Esophagus squamous epithelium (tissue), 4 donors: Measurements from ENCODE around the gene AMPD2.

Experiments used
- CTCF ChIP-seq, 6 experiments: fragments of 450-650 bp in 4 of 6; fragments of 200-600 bp in 2 of 6; sonication (generic) in 2 of 6; IDR thresholded peaks; one replicate each; pipeline ENCODE4 v1.5.1; 2016 to 2019; ENCODE audit warnings: antibody characterized with exemption in 6 of 6, mild to moderate bottlenecking in 4 of 6, moderate library complexity in 4 of 6
- POLR2A ChIP-seq, 4 donors: fragments of 450-650 bp; IDR thresholded peaks; one replicate each; pipeline ENCODE4 v1.6.1; 2017; ENCODE audit warnings: antibody characterized with exemption in 4 of 4, mild to moderate bottlenecking in 4 of 4, moderate library complexity in 3 of 4

- TF ChIP-seq POLR2A (IDR thresholded peaks at IDR 0.05) (no peak), CTCF (IDR thresholded peaks at IDR 0.05) (no peak)
These were observed 45.9 kb upstream of the AMPD2 start for GRCh38 chr1:109573785-109574184.
